Upper lobe of right lung (tissue), 1 donor: ENCODE results near the gene PTPRN2. TPM values are rescaled to one million over a fixed set of nuclear protein-coding genes. Genes with fewer than 3 reads are reported as not detected.
"Not testable (repeated sequence)": the region's sequence is repeated elsewhere in the genome, so short reads cannot be mapped to it uniquely, and the experiment has no call there.

Experiments used
- ATAC-seq: fragments of 200-7000 bp; cut with Tn5 transposase; one replicate; pipeline ENCODE4 v1.9.1; 2020; ENCODE audit warnings: mild to moderate bottlenecking, moderate library complexity
- DNase-seq: peaks from one replicate; pipeline ENCODE4 v3.0.0-alpha.2; 2020
- H3K27ac ChIP-seq: fragments of 200-600 bp; one replicate; pipeline ENCODE4 v1.8.0; 2022
- H3K27me3 ChIP-seq: fragments of 200-600 bp; one replicate; pipeline ENCODE4 v1.8.0; 2022; ENCODE audit warnings: mild to moderate bottlenecking
- H3K36me3 ChIP-seq: fragments of 200-600 bp; one replicate; pipeline ENCODE4 v1.8.0; 2022
- H3K4me1 ChIP-seq: fragments of 200-600 bp; one replicate; pipeline ENCODE4 v1.8.0; 2022
- H3K4me3 ChIP-seq: fragments of 200-600 bp; one replicate; pipeline ENCODE4 v1.8.0; 2022; ENCODE audit warnings: mild to moderate bottlenecking
- H3K9me3 ChIP-seq: fragments of 200-600 bp; one replicate; pipeline ENCODE4 v1.8.0; 2022
- CTCF ChIP-seq: fragments of 200-600 bp; IDR thresholded peaks from one replicate; pipeline ENCODE4 v1.8.0; 2022; ENCODE audit warnings: antibody characterized with exemption
- intact Hi-C: fragments of 100-400 bp; cut with DNase I; formaldehyde crosslinking; loops from one replicate; pipeline ENCODE4 v1.11.0; 2022
- total RNA-seq: library from RNA; stranded (reverse); fragmentation: NEBNext Ultra II Directional; extraction: Animal tissue kit (Norgen Biotek cat#: 25700); gene quantifications from one replicate; pipeline ENCODE4 v1.2.1, GENCODE V29; 2021
- donor health status: DM: no; HTN: yes; CAD: no; lungs with severe emphysema.

Gene PTPRN2
- total RNA-seq, 1 donor from 2014 or later = 4.9 TPM

DNA sequence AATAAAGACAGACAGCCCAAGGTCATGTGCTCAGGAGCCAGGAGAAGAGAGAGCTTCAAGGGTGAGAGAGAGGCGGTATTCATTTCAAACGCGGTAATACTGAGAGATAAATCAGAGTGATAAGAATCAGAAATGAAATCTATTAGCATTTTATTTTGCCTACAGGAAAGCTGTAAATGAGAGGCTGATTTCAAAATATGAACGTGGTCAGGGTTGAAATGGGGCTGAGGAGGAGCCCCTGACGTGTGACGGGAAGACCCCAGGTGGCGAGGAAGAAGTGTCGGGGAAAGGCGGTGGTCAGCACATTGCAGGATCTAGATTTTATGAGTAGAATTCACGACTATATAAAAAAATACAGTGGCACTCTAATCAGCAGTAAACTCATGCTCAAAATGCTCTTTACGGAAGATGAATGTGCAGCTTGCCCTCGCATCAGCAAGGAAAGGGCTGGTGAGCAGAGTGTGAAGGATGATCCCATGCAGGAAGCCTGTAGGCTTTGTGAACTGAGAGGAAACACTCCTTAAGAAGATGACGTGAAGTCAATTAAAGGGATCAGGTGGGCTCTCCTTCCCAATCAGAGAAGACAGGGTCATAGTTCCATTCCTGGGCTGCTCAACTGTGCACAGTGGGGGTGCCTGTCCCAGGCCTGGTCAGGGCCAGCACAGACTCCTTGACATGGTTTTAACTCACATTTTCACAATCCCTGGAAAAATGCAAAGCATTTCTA, 360.2 kb downstream of the PTPRN2 start:
- no peaks in the 10 kb centered on the region for H3K4me1 ChIP-seq
- no peak overlapping the region for H3K4me3 ChIP-seq
- no peaks in the 10 kb centered on the region for H3K36me3 ChIP-seq
- intact Hi-C loops = no loop called here
- ATAC-seq (no peak), DNase-seq (no peak)
- no peak for TF ChIP-seq CTCF
- no peak overlapping the region for H3K27ac ChIP-seq
- no peaks in the 10 kb centered on the region for H3K27me3 ChIP-seq
- H3K9me3 ChIP-seq = peaks cover 15% of the 10 kb centered on the region

GRCh38 chr7:158216198-158216597, 371.4 kb downstream of the PTPRN2 start:
- Histone ChIP-seq H3K9me3 (no peaks in the 10 kb centered on the region), H3K4me1 (no peaks in the 10 kb centered on the region), H3K27ac (no peak overlapping the region), H3K27me3 (no peaks in the 10 kb centered on the region), H3K4me3 (no peak overlapping the region), H3K36me3 (no peaks in the 10 kb centered on the region)
- intact Hi-C loops = no loop called here
- no peak for DNase-seq
- no peak for ATAC-seq
- TF ChIP-seq CTCF = no peak

- no peak for ATAC-seq
- Histone ChIP-seq H3K9me3 (no peaks in the 10 kb centered on the region), H3K27ac (no peak overlapping the region), H3K27me3 (peaks cover 5% of the 10 kb centered on the region), H3K36me3 (no peaks in the 10 kb centered on the region), H3K4me1 (no peaks in the 10 kb centered on the region), H3K4me3 (no peak overlapping the region)
- DNase-seq = no peak
- intact Hi-C loops = no loop called here
- TF ChIP-seq CTCF = no peak
Measured at GRCh38 chr7:158209435-158209834, 378.2 kb downstream of the PTPRN2 start.

DNA sequence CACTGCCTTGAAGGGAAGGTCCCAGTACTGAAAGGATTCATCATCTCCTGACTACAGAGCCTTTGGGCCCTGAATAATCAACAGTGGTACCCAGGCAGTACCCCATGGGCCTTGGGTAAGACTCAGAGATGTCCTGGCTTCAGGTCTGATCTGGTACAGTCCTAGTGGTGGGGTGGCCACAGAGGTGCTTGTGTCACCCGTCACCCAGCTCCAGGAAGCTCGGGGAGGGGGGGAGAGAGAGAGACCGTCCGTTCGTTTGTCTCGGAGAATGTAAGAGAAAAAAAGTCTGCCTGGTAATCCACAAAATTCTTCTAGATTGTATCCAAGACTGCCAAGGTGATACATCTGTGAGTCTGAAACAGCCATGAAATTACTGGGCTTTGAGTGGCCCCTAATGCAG, 381.3 kb downstream of the PTPRN2 start:
- Histone ChIP-seq H3K36me3 (no peaks in the 10 kb centered on the region), H3K4me1 (no peaks in the 10 kb centered on the region)

DNA sequence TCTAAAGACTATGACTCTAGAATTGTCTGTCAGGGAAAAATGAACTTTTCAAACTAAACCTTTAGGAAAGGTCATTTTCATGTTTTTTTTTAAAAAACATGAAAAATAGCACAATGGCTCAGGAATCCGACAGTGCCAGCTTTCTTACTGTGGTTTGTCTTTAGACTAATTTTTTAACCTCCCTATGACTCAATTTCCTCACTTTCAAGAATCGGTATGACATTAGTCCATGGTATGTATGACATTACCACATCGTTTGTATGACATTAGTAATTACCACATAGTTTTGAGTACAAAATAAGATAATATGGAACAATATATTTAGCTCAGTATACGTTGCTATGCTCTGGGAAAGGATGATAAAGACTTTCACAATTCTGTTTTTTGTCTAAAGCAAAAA, 383.2 kb downstream of the PTPRN2 start:
- ATAC-seq = no peak
- DNase-seq = no peak
- no peaks in the 10 kb centered on the region for H3K4me1 ChIP-seq
- no peaks in the 10 kb centered on the region for H3K36me3 ChIP-seq
- intact Hi-C loops = no loop called here
- peaks cover 9% of the 10 kb centered on the region for H3K27me3 ChIP-seq
- no peaks in the 10 kb centered on the region for H3K9me3 ChIP-seq
- no peak for TF ChIP-seq CTCF
- no peak overlapping the region for H3K27ac ChIP-seq
- H3K4me3 ChIP-seq = no peak overlapping the region

More for the DNA sequence above, 381.3 kb downstream of the PTPRN2 start:
- no peaks in the 10 kb centered on the region for H3K9me3 ChIP-seq
- ATAC-seq (peak; percentile 16), DNase-seq (no peak)
- H3K27ac ChIP-seq = no peak overlapping the region
- TF ChIP-seq CTCF = no peak
- no peak overlapping the region for H3K4me3 ChIP-seq
- H3K27me3 ChIP-seq = peaks cover 9% of the 10 kb centered on the region
- intact Hi-C loops = no loop called here

GRCh38 chr7:158203948-158204347, 383.7 kb downstream of the PTPRN2 start:
- H3K4me3 ChIP-seq, H3K36me3 ChIP-seq, H3K27me3 ChIP-seq, H3K9me3 ChIP-seq, ATAC-seq, intact Hi-C loops, DNase-seq, H3K4me1 ChIP-seq, H3K27ac ChIP-seq: not testable (repeated sequence)
